Chondrocyte (in vitro differentiated cells): ENCODE results near the gene ATP11A. TPM values are rescaled to one million over a fixed set of nuclear protein-coding genes. Genes with fewer than 3 reads are reported as not detected.

Experiments used
- DNase-seq: peaks from one replicate; pipeline ENCODE4 v3.0.0; 2021; ENCODE audit warnings: mixed read lengths, low spot score
- H3K27ac Mint-ChIP-seq: one replicate; pipeline ENCODE4 v1.8.0; 2021; ENCODE audit warnings: mild to moderate bottlenecking, moderate library complexity, mixed read lengths; ENCODE audit not compliant: unreplicated experiment
- H3K27me3 Mint-ChIP-seq: 2 replicates; pipeline ENCODE4 v1.8.0; 2021; ENCODE audit warnings: low read depth, mixed read lengths
- H3K36me3 Mint-ChIP-seq: 2 replicates; pipeline ENCODE4 v1.8.0; 2021; ENCODE audit warnings: low read depth, mixed read lengths
- H3K4me1 Mint-ChIP-seq: 2 replicates; pipeline ENCODE4 v1.8.0; 2021; ENCODE audit warnings: low read depth, mild to moderate bottlenecking, mixed read lengths
- H3K4me3 Mint-ChIP-seq: one replicate; pipeline ENCODE4 v1.8.0; 2021; ENCODE audit warnings: mild to moderate bottlenecking, moderate library complexity, mixed read lengths; ENCODE audit not compliant: unreplicated experiment
- H3K9me3 Mint-ChIP-seq: 2 replicates; pipeline ENCODE4 v1.8.0; 2021; ENCODE audit warnings: low read depth, mixed read lengths
- CTCF ChIP-seq: fragments of 200-600 bp; sonication (generic); IDR thresholded peaks from 2 replicates; pipeline ENCODE4 v1.5.0; 2021; ENCODE audit warnings: antibody characterized with exemption, mild to moderate bottlenecking, moderate library complexity
- total RNA-seq: library from RNA; stranded (reverse); gene quantifications from 3 replicates; pipeline ENCODE4 v1.2.1, GENCODE V29; 2021

ATP11A gene
- total RNA-seq, 1 donor from 2014 or later = 13.1 TPM

DNA sequence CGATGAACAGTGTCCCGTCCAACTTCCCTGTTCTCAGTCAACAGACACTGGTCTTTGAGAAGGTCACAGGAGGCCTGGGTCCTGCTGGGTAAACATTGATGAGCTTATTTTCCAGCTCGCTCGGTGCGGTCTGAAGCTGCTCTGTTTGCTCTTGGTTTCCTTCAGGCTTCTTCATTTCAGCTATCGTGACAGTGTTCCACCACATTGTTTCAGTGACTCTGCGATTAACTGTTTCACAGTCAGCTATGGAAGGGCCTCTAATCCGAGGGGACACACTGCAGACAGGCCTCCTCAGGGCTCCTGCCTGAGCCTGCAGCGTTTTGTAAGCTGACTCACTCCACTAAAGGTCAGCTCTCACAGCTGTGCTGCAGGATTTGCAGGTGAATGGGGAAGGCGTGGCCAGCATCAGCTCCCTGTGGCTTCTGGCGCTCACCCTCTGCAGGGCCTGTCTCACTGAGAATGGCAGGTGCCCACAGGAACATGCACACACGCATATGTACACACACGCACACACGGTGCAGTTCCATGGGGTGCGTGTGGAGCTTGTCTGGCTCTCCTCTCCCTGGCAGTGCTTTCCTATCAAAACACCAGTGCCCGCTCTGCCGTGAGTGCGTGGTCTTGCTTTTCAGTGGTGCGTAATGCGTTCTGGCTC lies 216.3 kb downstream of the ATP11A start:
- DNase-seq = no peak
- H3K27ac Mint-ChIP-seq = no peak overlapping the region
- H3K36me3 Mint-ChIP-seq = no peaks in the 10 kb centered on the region

DNA sequence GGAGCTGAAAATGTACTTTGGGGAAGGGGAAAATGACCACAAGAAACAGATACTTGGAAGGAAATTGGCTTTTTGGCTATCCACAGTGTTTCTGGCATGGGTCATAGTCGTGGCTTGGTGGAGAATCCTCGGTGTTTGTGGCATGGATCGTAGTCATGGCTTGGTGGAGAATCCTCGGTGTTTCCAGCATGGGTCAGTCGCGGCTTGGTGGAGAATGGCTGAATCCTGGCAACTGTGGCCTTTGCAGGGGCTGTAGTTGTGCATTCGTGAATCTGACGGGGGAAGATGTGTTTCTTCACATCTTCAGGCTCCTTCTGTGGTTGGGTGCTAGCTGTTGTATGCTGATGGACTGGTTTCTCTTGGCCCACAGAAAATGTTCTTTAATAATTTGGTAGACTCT lies 217.4 kb downstream of the ATP11A start:
- Mint-ChIP-seq H3K27ac (no peak overlapping the region), H3K4me1 (peaks cover 5% of the 10 kb centered on the region), H3K9me3 (peaks cover 5% of the 10 kb centered on the region), H3K36me3 (no peaks in the 10 kb centered on the region), H3K4me3 (no peak overlapping the region), H3K27me3 (peaks cover 17% of the 10 kb centered on the region)
- no peak for DNase-seq
- no peak for TF ChIP-seq CTCF

More for the DNA sequence above, 216.3 kb downstream of the ATP11A start:
- Mint-ChIP-seq H3K27me3 (peaks cover 17% of the 10 kb centered on the region), H3K4me1 (peaks cover 5% of the 10 kb centered on the region), H3K9me3 (peaks cover 5% of the 10 kb centered on the region), H3K4me3 (no peak overlapping the region)
- no peak for TF ChIP-seq CTCF

GRCh38 chr13:112907871-112908331 lies 218.1 kb downstream of the ATP11A start:
- peaks cover 5% of the 10 kb centered on the region for H3K9me3 Mint-ChIP-seq
- H3K27me3 Mint-ChIP-seq = peaks cover 17% of the 10 kb centered on the region
- H3K4me3 Mint-ChIP-seq = no peak overlapping the region
- no peak for DNase-seq
- H3K36me3 Mint-ChIP-seq = no peaks in the 10 kb centered on the region
- no peak for TF ChIP-seq CTCF
- no peak overlapping the region for H3K27ac Mint-ChIP-seq
- peaks cover 5% of the 10 kb centered on the region for H3K4me1 Mint-ChIP-seq

GRCh38 chr13:112908342-112908741 lies 218.5 kb downstream of the ATP11A start:
- no peak for DNase-seq
- Mint-ChIP-seq H3K4me3 (no peak overlapping the region), H3K9me3 (peaks cover 5% of the 10 kb centered on the region), H3K4me1 (peaks cover 5% of the 10 kb centered on the region), H3K27me3 (peaks cover 17% of the 10 kb centered on the region), H3K36me3 (no peaks in the 10 kb centered on the region), H3K27ac (no peak overlapping the region)
- TF ChIP-seq CTCF = no peak

GRCh38 chr13:112910016-112910415 lies 220.2 kb downstream of the ATP11A start:
- no peaks in the 10 kb centered on the region for H3K36me3 Mint-ChIP-seq
- no peak overlapping the region for H3K27ac Mint-ChIP-seq
- H3K27me3 Mint-ChIP-seq = peaks cover 27% of the 10 kb centered on the region
- H3K4me3 Mint-ChIP-seq = no peak overlapping the region
- peaks cover 3% of the 10 kb centered on the region for H3K9me3 Mint-ChIP-seq
- DNase-seq = no peak
- peaks cover 5% of the 10 kb centered on the region for H3K4me1 Mint-ChIP-seq
- TF ChIP-seq CTCF = peak; percentile 31
